GM12878 (cell line): ENCODE results near the gene SYMPK. TPM values are rescaled to one million over a fixed set of nuclear protein-coding genes. Genes with fewer than 3 reads are reported as not detected.

Experiments used
- ATAC-seq: fragments of 200-7000 bp; cut with Tn5 transposase; 3 replicates; pipeline ENCODE4 v1.9.1; 2020; ENCODE audit warnings: mild to moderate bottlenecking, moderate library complexity
- BruUV-seq: library from RNA; stranded (reverse); fragments of 400-500 nt; replicated peaks from 2 replicates; lab custom pipeline; 2021; lab: Mats Ljungman, UMichigan
- CTCF ChIA-PET: fragments of 300-600 bp; sonication (Branson Sonifier 250); formaldehyde crosslinking; extraction: SDS; loops from one replicate; lab custom pipeline; 2021; ENCODE audit warnings: inconsistent platforms; lab: Yijun Ruan, JAX
- POLR2A ChIA-PET: fragments of 350-600 bp; formaldehyde crosslinking; extraction: SDS; loops from one replicate; lab custom pipeline; 2021; ENCODE audit warnings: inconsistent platforms; lab: Charles Lee
- RAD21 ChIA-PET: fragments of 300-600 bp; sonication (Branson Sonifier 250); formaldehyde crosslinking; loops from one replicate; lab custom pipeline; 2023; ENCODE audit warnings: antibody characterized with exemption; ENCODE audit not compliant: unreplicated experiment; lab: Charles Lee
- SMC1A ChIA-PET: fragments of 300-600 bp; sonication (Branson Sonifier 250); formaldehyde crosslinking; loops from one replicate; lab custom pipeline; 2023; ENCODE audit not compliant: unreplicated experiment, uncharacterized antibody; lab: Charles Lee
- DNase-seq: peaks from one replicate; pipeline ENCODE4 v3.0.0-alpha.2; 2011; ENCODE audit warnings: low read depth, low spot score
- FAIRE-seq: peaks from 3 replicates; lab custom pipeline; 2011; peaks lifted over from hg19 to GRCh38; lab: Jason Lieb, UNC
- H2AFZ ChIP-seq: 2 replicates; pipeline ENCODE4 v1.6.0; 2011; ENCODE audit warnings: low read depth, low read length, control low read depth; ENCODE audit not compliant: control insufficient read depth
- H3K27ac ChIP-seq: 2 replicates; pipeline ENCODE4 v1.5.1; 2011; ENCODE audit warnings: control low read depth; ENCODE audit not compliant: control insufficient read depth, insufficient read depth
- H3K27me3 ChIP-seq, 2 experiments: replicated peaks in 1 of 2; 2 replicates each; pipeline versions ENCODE4 v1.6.0 to v1.6.1; 2011; ENCODE audit warnings: low read length in 1 of 2; ENCODE audit not compliant: control insufficient read depth in 2 of 2, insufficient read depth in 2 of 2
- H3K36me3 ChIP-seq, 2 experiments: 2 replicates each; pipeline ENCODE4 v1.5.1; 2011; ENCODE audit warnings: low read length in 1 of 2; ENCODE audit not compliant: control insufficient read depth in 2 of 2, insufficient read depth in 2 of 2
- H3K4me1 ChIP-seq: 2 replicates; pipeline ENCODE4 v1.6.1; 2011; ENCODE audit warnings: mild to moderate bottlenecking, low read length, moderate library complexity, mixed read lengths; ENCODE audit not compliant: control insufficient read depth, insufficient read depth
- H3K4me2 ChIP-seq: 2 replicates; pipeline ENCODE4 v1.6.0; 2011; ENCODE audit warnings: control low read depth; ENCODE audit not compliant: control insufficient read depth, insufficient read depth
- H3K4me3 ChIP-seq: fragments of 200-600 bp; sonication (generic); 2 replicates; pipeline ENCODE4 v1.5.1; 2016
- H3K79me2 ChIP-seq: 2 replicates; pipeline ENCODE4 v1.6.0; 2011; ENCODE audit warnings: low read length; ENCODE audit not compliant: control insufficient read depth, insufficient read depth
- H3K9ac ChIP-seq: 2 replicates; pipeline ENCODE4 v1.8.0; 2011; ENCODE audit warnings: low read length, control low read depth, mixed read lengths; ENCODE audit not compliant: control insufficient read depth, insufficient read depth
- H3K9me3 ChIP-seq: replicated peaks from 3 replicates; pipeline ENCODE4 v1.5.1; 2011; ENCODE audit warnings: mild to moderate bottlenecking, low read length; ENCODE audit not compliant: control insufficient read depth, insufficient read depth
- H4K20me1 ChIP-seq: 2 replicates; pipeline ENCODE4 v1.6.0; 2011; ENCODE audit not compliant: control insufficient read depth, insufficient read depth
- BACH1 ChIP-seq: fragments of 450-650 bp; IDR thresholded peaks from 2 replicates; pipeline ENCODE4 v1.6.1; 2017; ENCODE audit warnings: mild to moderate bottlenecking, borderline replicate concordance
- CBX3 ChIP-seq: fragments of 200-600 bp; sonication (generic); IDR thresholded peaks from 2 replicates; pipeline ENCODE4 v1.6.1; 2016; ENCODE audit warnings: low read depth, borderline replicate concordance
- CHD4 ChIP-seq: fragments of 200-600 bp; sonication (generic); IDR thresholded peaks from 2 replicates; pipeline ENCODE4 v1.6.1; 2016; ENCODE audit warnings: mild to moderate bottlenecking
- IKZF2 ChIP-seq, 2 experiments: fragments of 450-650 bp; IDR thresholded peaks; 2 replicates each; pipeline ENCODE4 v1.6.1; 2017; ENCODE audit warnings: mild to moderate bottlenecking in 2 of 2, moderate library complexity in 2 of 2
- MXI1 ChIP-seq: fragments of 150-350 bp; IDR thresholded peaks from 2 replicates; pipeline ENCODE4 v1.6.1; 2011; ENCODE audit warnings: low read depth, mild to moderate bottlenecking, inconsistent platforms, low read length, improper control_type of control experiment
- PAX5 ChIP-seq: IDR thresholded peaks from 2 replicates; pipeline ENCODE4 v1.6.1; 2011; ENCODE audit warnings: low read depth, low read length, borderline replicate concordance
- SIN3A ChIP-seq: IDR thresholded peaks from 2 replicates; pipeline ENCODE4 v1.6.1; 2012; ENCODE audit warnings: low read depth, low read length, improper control_type of control experiment
- SMAD5 ChIP-seq: IDR thresholded peaks from 2 replicates; pipeline ENCODE4 v1.6.1; 2016; ENCODE audit warnings: antibody characterized with exemption, low read depth
- TARDBP ChIP-seq: IDR thresholded peaks from 2 replicates; pipeline ENCODE4 v1.6.1; 2016; ENCODE audit warnings: borderline replicate concordance
- YY1 ChIP-seq: IDR thresholded peaks from 2 replicates; pipeline ENCODE4 v1.6.1; 2011; ENCODE audit warnings: low read depth, mild to moderate bottlenecking, low read length
- ZBTB4 ChIP-seq: fragments of 450-650 bp; formaldehyde crosslinking; IDR thresholded peaks from 2 replicates; pipeline ENCODE4 v1.4.0; 2022; ENCODE audit warnings: mild to moderate bottlenecking, moderate library complexity
- ZNF274 ChIP-seq: IDR thresholded peaks from one replicate; pipeline ENCODE4 v1.8.0; 2011; ENCODE audit not compliant: insufficient read length, insufficient read depth
- WGBS: methylation state at CpG from one replicate; pipeline ENCODE4 v1.1.6; 2016; ENCODE audit warnings: low lambda C conversion rate; ENCODE audit not compliant: insufficient replicate concordance, insufficient coverage; ENCODE audit errors: missing lambda C conversion rate; 5-methylcytosine and 5-hydroxymethylcytosine counted together
- in situ Hi-C: fragments of 300-500 bp; cut with MboI; formaldehyde crosslinking; loops from 9 replicates; pipeline ENCODE4 v1.14.3; 2018; ENCODE audit warnings: mixed read lengths
- intact Hi-C: fragments of 100-400 bp; cut with micrococcal nuclease; formaldehyde crosslinking; loops from one replicate; pipeline ENCODE4 v1.14.2; 2022; ENCODE audit not compliant: unreplicated experiment
- polyA plus RNA-seq, 11 experiments: library from polyadenylated mRNA; depleted of rRNA in 4 of 11; unstranded in 6 of 11; stranded (reverse) in 5 of 11; fragments of >200 nt; fragmentation: Nextera tagmentation in 4 of 11; fragmentation: Illumina TruSeq in 1 of 11; extraction: Ambion mirVana in 4 of 11; extraction: Trizol in 1 of 11; gene quantifications; 1 replicate in 1 of 11; 2 replicates in 10 of 11; pipeline versions ENCODE4 v1.2.1 to v1.2.3, GENCODE V29; 2011 to 2016; ENCODE audit warnings: inconsistent platforms in 2 of 11, missing spikeins in 2 of 11, low read depth in 1 of 11
- total RNA-seq, 4 experiments: library from RNA; depleted of rRNA in 3 of 4; stranded (reverse); fragments of >200 nt in 3 of 4; fragmentation: Illumina TruSeq in 1 of 4; extraction: Trizol in 1 of 4; gene quantifications; 2 replicates each; pipeline versions ENCODE4 v1.2.1 to v1.2.3, GENCODE V29; 2013 to 2021

The SYMPK gene
- total and polyA plus RNA-seq, 10 of the 15 experiments (the other 5 are each of a cell fraction or from before 2014, with no cell fraction given): 0.49 to 109 (median 42.5) TPM

- no peak overlapping the region for H3K9ac ChIP-seq
- no TSS peak for BruUV-seq
- CTCF ChIA-PET: interaction anchor here (0.6 to 9.2 kb wide), 2 partner anchors 17 to 34 kb away, joined by 3 to 194 read pairs; partner anchors contain the start of gene IRF2BP1
Measured at GRCh38 chr19:45866400-45867176, 3.6 kb upstream of the SYMPK start.

GRCh38 chr19:45865269-45865948, 2.5 kb upstream of the SYMPK start:
- Histone ChIP-seq H2AFZ (no peak overlapping the region), H3K27ac (no peak overlapping the region), H3K36me3 (no peaks in the 10 kb centered on the region), H3K79me2 (peaks cover 22% of the 10 kb centered on the region), H3K27me3 (peaks cover 0 to 6% of the 10 kb centered on the region in 2 experiments; a peak in 2 of 4 replicates), H4K20me1 (no peaks in the 10 kb centered on the region), H3K9ac (no peak overlapping the region), H3K4me2 (no peak overlapping the region), H3K9me3 (no peaks in the 10 kb centered on the region), H3K4me1 (peaks cover 5% of the 10 kb centered on the region), H3K4me3 (no peak overlapping the region)
- RAD21 ChIA-PET: interaction anchor here (0.5 to 5.2 kb wide), 5 partner anchors 11 to 164 kb away, joined by 3 to 159 read pairs (median 14); partner anchors contain the start of genes IRF2BP1 and MYPOP
- no peak for ATAC-seq
- FAIRE-seq: no peak
- no TSS peak for BruUV-seq
- CTCF ChIA-PET: interaction anchor here (0.8 to 9.2 kb wide), 8 partner anchors 11 to 320 kb away, joined by 3 to 194 read pairs (median 4); partner anchors contain the start of genes IRF2BP1, MYPOP and SIX5
- DNase-seq: no peak
- POLR2A ChIA-PET: interaction anchor here (0.9 to 8.2 kb wide), 4 partner anchors 9 to 96 kb away, joined by 3 to 178 read pairs (median 14); partner anchors contain the start of genes IRF2BP1, MYPOP and SIX5
- SMC1A ChIA-PET: interaction anchor here (0.7 to 10.0 kb wide), 4 partner anchors 11 to 37 kb away, joined by 3 to 98 read pairs (median 4); partner anchors contain the start of gene MYPOP
- WGBS: 62% methylated on average over 9 of the region's 9 CpGs
- in situ Hi-C loops (no loop called here), intact Hi-C loops (no loop called here)
- TF ChIP-seq CHD4 (no peak), PAX5 (no peak), BACH1 (no peak), SIN3A (no peak), ZBTB4 (CRISPR knock-in tag) (no peak), IKZF2 (IDR thresholded peaks at IDR 0.05) (no peak), CBX3 (no peak)

More at GRCh38 chr19:45866400-45867176, 3.6 kb upstream of the SYMPK start:
- Histone ChIP-seq H2AFZ (no peak overlapping the region), H3K27me3 (peaks cover 0 to 6% of the 10 kb centered on the region in 2 experiments; a peak in 2 of 4 replicates)
- intact Hi-C loops: no loop called here
- DNase-seq: no peak
- ChIA-PET RAD21 (interaction anchor here (0.6 to 5.2 kb wide), 2 partner anchors 16 to 151 kb away, joined by 3 to 159 read pairs; partner anchors contain the start of gene IRF2BP1), SMC1A (interaction anchor here (0.7 to 10.0 kb wide), 2 partner anchors 15 to 29 kb away, joined by 3 to 98 read pairs; no protein-coding TSS in a partner anchor)
- no peak for FAIRE-seq
- 60% methylated on average over 11 of the region's 11 CpGs for WGBS
- TF ChIP-seq YY1 (no peak), SMAD5 (no peak), MXI1 (no peak), ZNF274 (no peak), TARDBP (no peak)
- TF ChIP-seq, all 136 proteins: peak for 0
- Histone ChIP-seq H3K27ac (no peak overlapping the region), H3K4me2 (no peak overlapping the region), H3K36me3 (no peaks in the 10 kb centered on the region), H3K4me3 (no peak overlapping the region), H3K4me1 (peaks cover 5% of the 10 kb centered on the region), H3K9me3 (no peaks in the 10 kb centered on the region), H3K79me2 (peaks cover 12% of the 10 kb centered on the region), H4K20me1 (no peaks in the 10 kb centered on the region)
- in situ Hi-C loops: no loop called here
- POLR2A ChIA-PET: interaction anchor here (3.8 to 8.2 kb wide), 2 partner anchors 16 to 35 kb away, joined by 23 to 178 read pairs; partner anchors contain the start of genes IRF2BP1 and MYPOP
- no peak for ATAC-seq
